GM12878 (cell line): ENCODE results near the gene ZMIZ1. TPM values are rescaled to one million over a fixed set of nuclear protein-coding genes. Genes with fewer than 3 reads are reported as not detected.
A peak's percentile ranks its signal among the peaks of the same experiment; 100 is the strongest.

Source experiments
- ATAC-seq: fragments of 200-7000 bp; cut with Tn5 transposase; 3 replicates; pipeline ENCODE4 v1.9.1; 2020; ENCODE audit warnings: mild to moderate bottlenecking, moderate library complexity
- BruUV-seq: library from RNA; stranded (reverse); fragments of 400-500 nt; replicated peaks from 2 replicates; lab custom pipeline; 2021; lab: Mats Ljungman, UMichigan
- CTCF ChIA-PET: fragments of 300-600 bp; sonication (Branson Sonifier 250); formaldehyde crosslinking; extraction: SDS; loops from one replicate; lab custom pipeline; 2021; ENCODE audit warnings: inconsistent platforms; lab: Yijun Ruan, JAX
- POLR2A ChIA-PET: fragments of 350-600 bp; formaldehyde crosslinking; extraction: SDS; loops from one replicate; lab custom pipeline; 2021; ENCODE audit warnings: inconsistent platforms; lab: Charles Lee
- RAD21 ChIA-PET: fragments of 300-600 bp; sonication (Branson Sonifier 250); formaldehyde crosslinking; loops from one replicate; lab custom pipeline; 2023; ENCODE audit warnings: antibody characterized with exemption; ENCODE audit not compliant: unreplicated experiment; lab: Charles Lee
- SMC1A ChIA-PET: fragments of 300-600 bp; sonication (Branson Sonifier 250); formaldehyde crosslinking; loops from one replicate; lab custom pipeline; 2023; ENCODE audit not compliant: unreplicated experiment, uncharacterized antibody; lab: Charles Lee
- DNase-seq: peaks from one replicate; pipeline ENCODE4 v3.0.0-alpha.2; 2011; ENCODE audit warnings: low read depth, low spot score
- FAIRE-seq: peaks from 3 replicates; lab custom pipeline; 2011; peaks lifted over from hg19 to GRCh38; lab: Jason Lieb, UNC
- H2AFZ ChIP-seq: 2 replicates; pipeline ENCODE4 v1.6.0; 2011; ENCODE audit warnings: low read depth, low read length, control low read depth; ENCODE audit not compliant: control insufficient read depth
- H3K27ac ChIP-seq: 2 replicates; pipeline ENCODE4 v1.5.1; 2011; ENCODE audit warnings: control low read depth; ENCODE audit not compliant: control insufficient read depth, insufficient read depth
- H3K27me3 ChIP-seq, 2 experiments: replicated peaks in 1 of 2; 2 replicates each; pipeline versions ENCODE4 v1.6.0 to v1.6.1; 2011; ENCODE audit warnings: low read length in 1 of 2; ENCODE audit not compliant: control insufficient read depth in 2 of 2, insufficient read depth in 2 of 2
- H3K36me3 ChIP-seq, 2 experiments: 2 replicates each; pipeline ENCODE4 v1.5.1; 2011; ENCODE audit warnings: low read length in 1 of 2; ENCODE audit not compliant: control insufficient read depth in 2 of 2, insufficient read depth in 2 of 2
- H3K4me1 ChIP-seq: 2 replicates; pipeline ENCODE4 v1.6.1; 2011; ENCODE audit warnings: mild to moderate bottlenecking, low read length, moderate library complexity, mixed read lengths; ENCODE audit not compliant: control insufficient read depth, insufficient read depth
- H3K4me2 ChIP-seq: 2 replicates; pipeline ENCODE4 v1.6.0; 2011; ENCODE audit warnings: control low read depth; ENCODE audit not compliant: control insufficient read depth, insufficient read depth
- H3K4me3 ChIP-seq: fragments of 200-600 bp; sonication (generic); 2 replicates; pipeline ENCODE4 v1.5.1; 2016
- H3K79me2 ChIP-seq: 2 replicates; pipeline ENCODE4 v1.6.0; 2011; ENCODE audit warnings: low read length; ENCODE audit not compliant: control insufficient read depth, insufficient read depth
- H3K9ac ChIP-seq: 2 replicates; pipeline ENCODE4 v1.8.0; 2011; ENCODE audit warnings: low read length, control low read depth, mixed read lengths; ENCODE audit not compliant: control insufficient read depth, insufficient read depth
- H3K9me3 ChIP-seq: replicated peaks from 3 replicates; pipeline ENCODE4 v1.5.1; 2011; ENCODE audit warnings: mild to moderate bottlenecking, low read length; ENCODE audit not compliant: control insufficient read depth, insufficient read depth
- H4K20me1 ChIP-seq: 2 replicates; pipeline ENCODE4 v1.6.0; 2011; ENCODE audit not compliant: control insufficient read depth, insufficient read depth
- IKZF2 ChIP-seq, 2 experiments: fragments of 450-650 bp; IDR thresholded peaks; 2 replicates each; pipeline ENCODE4 v1.6.1; 2017; ENCODE audit warnings: mild to moderate bottlenecking in 2 of 2, moderate library complexity in 2 of 2
- MTA3 ChIP-seq: IDR thresholded peaks from 2 replicates; pipeline ENCODE4 v1.6.1; 2012; ENCODE audit warnings: low read length, inconsistent platforms, borderline replicate concordance
- MXI1 ChIP-seq: fragments of 150-350 bp; IDR thresholded peaks from 2 replicates; pipeline ENCODE4 v1.6.1; 2011; ENCODE audit warnings: low read depth, mild to moderate bottlenecking, inconsistent platforms, low read length, improper control_type of control experiment
- SPI1 ChIP-seq: IDR thresholded peaks from 2 replicates; pipeline ENCODE4 v1.6.1; 2011; ENCODE audit warnings: low read depth, mild to moderate bottlenecking, low read length, moderate library complexity, borderline replicate concordance; ENCODE audit not compliant: insufficient read depth
- TAF1 ChIP-seq: IDR thresholded peaks from 2 replicates; pipeline ENCODE4 v1.6.1; 2011; ENCODE audit warnings: mild to moderate bottlenecking, low read depth, low read length, borderline replicate concordance
- ZNF24 ChIP-seq: fragments of 450-650 bp; IDR thresholded peaks from 2 replicates; pipeline ENCODE4 v1.6.1; 2017; ENCODE audit warnings: antibody characterized with exemption, mild to moderate bottlenecking
- WGBS: methylation state at CpG from one replicate; pipeline ENCODE4 v1.1.6; 2016; ENCODE audit warnings: low lambda C conversion rate; ENCODE audit not compliant: insufficient replicate concordance, insufficient coverage; ENCODE audit errors: missing lambda C conversion rate; 5-methylcytosine and 5-hydroxymethylcytosine counted together
- in situ Hi-C: fragments of 300-500 bp; cut with MboI; formaldehyde crosslinking; loops from 9 replicates; pipeline ENCODE4 v1.14.3; 2018; ENCODE audit warnings: mixed read lengths
- intact Hi-C: fragments of 100-400 bp; cut with micrococcal nuclease; formaldehyde crosslinking; loops from one replicate; pipeline ENCODE4 v1.14.2; 2022; ENCODE audit not compliant: unreplicated experiment
- polyA plus RNA-seq, 11 experiments: library from polyadenylated mRNA; depleted of rRNA in 4 of 11; unstranded in 6 of 11; stranded (reverse) in 5 of 11; fragments of >200 nt; fragmentation: Nextera tagmentation in 4 of 11; fragmentation: Illumina TruSeq in 1 of 11; extraction: Ambion mirVana in 4 of 11; extraction: Trizol in 1 of 11; gene quantifications; 1 replicate in 1 of 11; 2 replicates in 10 of 11; pipeline versions ENCODE4 v1.2.1 to v1.2.3, GENCODE V29; 2011 to 2016; ENCODE audit warnings: inconsistent platforms in 2 of 11, missing spikeins in 2 of 11, low read depth in 1 of 11
- total RNA-seq, 4 experiments: library from RNA; depleted of rRNA in 3 of 4; stranded (reverse); fragments of >200 nt in 3 of 4; fragmentation: Illumina TruSeq in 1 of 4; extraction: Trizol in 1 of 4; gene quantifications; 2 replicates each; pipeline versions ENCODE4 v1.2.1 to v1.2.3, GENCODE V29; 2013 to 2021

ZMIZ1 gene
- total and polyA plus RNA-seq, 10 of the 15 experiments (the other 5 are each of a cell fraction or from before 2014, with no cell fraction given): 3.1 to 82.3 (median 14.9) TPM

DNA sequence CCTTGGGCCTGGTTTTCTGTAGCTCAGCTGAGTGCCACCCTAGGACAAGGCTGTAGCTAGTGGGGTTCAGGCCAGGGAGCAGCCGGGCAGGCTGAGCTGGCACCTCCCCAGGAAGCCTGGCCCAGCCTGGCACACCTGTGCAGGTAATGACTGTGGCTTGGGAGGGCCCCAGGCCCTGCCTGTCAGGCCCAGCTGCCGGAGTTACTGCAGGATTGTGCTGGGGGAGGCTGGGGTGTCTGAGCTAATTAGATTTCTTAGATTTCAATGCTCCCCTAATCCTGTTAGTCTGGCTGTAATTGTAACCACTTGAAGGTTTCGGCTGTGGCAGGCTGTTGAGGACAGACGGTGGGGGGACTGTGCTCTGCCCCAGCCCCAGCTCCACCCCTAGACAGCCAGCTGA, 6.0 kb downstream of the ZMIZ1 start:
- in situ Hi-C loops: no loop called here
- CTCF ChIA-PET: no interaction called here
- Histone ChIP-seq H3K27ac (no peak overlapping the region), H3K79me2 (peaks cover 1% of the 10 kb centered on the region), H3K36me3 (no peaks in the 10 kb centered on the region), H2AFZ (no peak overlapping the region)
- FAIRE-seq (no peak), ATAC-seq (no peak)
- TF ChIP-seq ZNF24: no peak
- no peak for TF ChIP-seq SPI1
- TF ChIP-seq IKZF2 (IDR thresholded peaks at IDR 0.05): no peak
- TF ChIP-seq, all 136 proteins: peak for 0
- H3K9ac ChIP-seq: no peak overlapping the region; the same call in 1 of the 2 replicates
- RAD21 ChIA-PET: interaction anchor here (1.4 kb wide), 1 partner anchor 120 kb away, joined by 3 read pairs; no protein-coding TSS in a partner anchor
- WGBS: 43% methylated on average over 4 of the region's 4 CpGs
- SMC1A ChIA-PET: no interaction called here
- no peak for DNase-seq
- POLR2A ChIA-PET: interaction anchor here (0.6 kb wide), 1 partner anchor 30 kb away, joined by 4 read pairs; no protein-coding TSS in a partner anchor
- no peak overlapping the region for H3K4me3 ChIP-seq
- H3K27me3 ChIP-seq: peaks cover 2 to 7% of the 10 kb centered on the region in 2 experiments; a peak in 3 of 4 replicates
- intact Hi-C loops: no loop called here
- no peak overlapping the region for H3K4me2 ChIP-seq
- BruUV-seq: no TSS peak
- H3K9me3 ChIP-seq: no peaks in the 10 kb centered on the region
- no peaks in the 10 kb centered on the region for H4K20me1 ChIP-seq
- peaks cover 14% of the 10 kb centered on the region for H3K4me1 ChIP-seq

GRCh38 chr10:79075418-79075817, 6.7 kb downstream of the ZMIZ1 start:
- H3K27me3 ChIP-seq: peaks cover 2 to 7% of the 10 kb centered on the region in 2 experiments; a peak in 3 of 4 replicates
- in situ Hi-C loops: no loop called here

More at GRCh38 chr10:79075418-79075817, 6.7 kb downstream of the ZMIZ1 start:
- intact Hi-C loops: no loop called here
- Histone ChIP-seq H4K20me1 (no peaks in the 10 kb centered on the region), H2AFZ (no peak overlapping the region), H3K4me2 (no peak overlapping the region), H3K36me3 (no peaks in the 10 kb centered on the region), H3K4me1 (peaks cover 14% of the 10 kb centered on the region), H3K79me2 (peaks cover 1% of the 10 kb centered on the region), H3K9me3 (no peaks in the 10 kb centered on the region), H3K9ac (no peak overlapping the region), H3K27ac (no peak overlapping the region), H3K4me3 (no peak overlapping the region)
- CTCF ChIA-PET: no interaction called here
- ATAC-seq: peak; percentile 13; the same call in 1 of the 3 replicates
- FAIRE-seq: no peak
- RAD21 ChIA-PET: interaction anchor here (0.8 kb wide), 1 partner anchor 119 kb away, joined by 3 read pairs; no protein-coding TSS in a partner anchor
- no peak for DNase-seq
- BruUV-seq: no TSS peak
- WGBS: 29% methylated on average over 3 of the region's 3 CpGs
- SMC1A ChIA-PET: no interaction called here
- POLR2A ChIA-PET: interaction anchor here (0.7 kb wide), 1 partner anchor 11 kb away, joined by 3 read pairs; no protein-coding TSS in a partner anchor
- no peak for TF ChIP-seq MXI1
- no peak for TF ChIP-seq MTA3
- no peak for TF ChIP-seq TAF1
